K562 (cell line): ENCODE results near the gene GALE. TPM values are rescaled to one million over a fixed set of nuclear protein-coding genes. Genes with fewer than 3 reads are reported as not detected.

Experiments
- BRCA1 ChIP-seq, 2 experiments: fragments of 450-650 bp in 1 of 2; sonication (generic) in 1 of 2; formaldehyde crosslinking in 1 of 2; IDR thresholded peaks; 2 replicates each; pipeline versions ENCODE4 v1.5.0 to v1.6.1; 2017 to 2020; ENCODE audit warnings: mild to moderate bottlenecking in 1 of 2, missing genetic modification reagents in 1 of 2
- C11orf30 ChIP-seq: fragments of 450-650 bp; IDR thresholded peaks from 2 replicates; pipeline ENCODE4 v1.6.1; 2016; ENCODE audit warnings: low read depth, mild to moderate bottlenecking
- CBX1 ChIP-seq: sonication (generic); IDR thresholded peaks from 2 replicates; pipeline ENCODE4 v1.6.1; 2016; ENCODE audit warnings: antibody characterized with exemption, low read depth, mild to moderate bottlenecking
- DIDO1 ChIP-seq: fragments of 450-650 bp; IDR thresholded peaks from 2 replicates; pipeline ENCODE4 v1.6.1; 2016; ENCODE audit warnings: low read depth, missing biosample characterization, missing genetic modification characterization
- ELF1 ChIP-seq: fragments of 200-800 bp; sonication (Bioruptor generic); IDR thresholded peaks from 2 replicates; pipeline ENCODE4 v1.6.1; 2016; ENCODE audit warnings: missing genetic modification characterization, missing compliant biosample characterization
- FOXP1 ChIP-seq: sonication (generic); formaldehyde crosslinking; IDR thresholded peaks from 2 replicates; pipeline ENCODE4 v1.8.0; 2022; ENCODE audit warnings: mild to moderate bottlenecking, missing genetic modification reagents
- HOXB6 ChIP-seq: fragments of 250-450 bp; sonication (Bioruptor Pico); IDR thresholded peaks from 2 replicates; pipeline ENCODE4 v1.5.1; 2022; ENCODE audit warnings: mild to moderate bottlenecking, borderline replicate concordance
- KHSRP ChIP-seq: fragments of 450-650 bp; IDR thresholded peaks from 2 replicates; pipeline ENCODE4 v1.6.1; 2017
- LEF1 ChIP-seq: fragments of 450-650 bp; IDR thresholded peaks from 2 replicates; pipeline ENCODE4 v1.6.1; 2016; ENCODE audit warnings: mild to moderate bottlenecking
- POLR2G ChIP-seq: fragments of 200-400 bp; formaldehyde crosslinking; IDR thresholded peaks from 2 replicates; pipeline ENCODE4 v1.6.1; 2017; ENCODE audit warnings: low read depth, mild to moderate bottlenecking, antibody characterized with exemption, low read length, moderate library complexity
- RAD21 ChIP-seq, 2 experiments: fragments of 250-450 bp in 1 of 2; fragments of 450-650 bp in 1 of 2; sonication (Bioruptor Pico) in 1 of 2; formaldehyde crosslinking in 1 of 2; IDR thresholded peaks in 1 of 2; conservative IDR thresholded peaks in 1 of 2; 2 replicates each; pipeline versions ENCODE4 v1.4.0 to v1.8.0; 2020 to 2022; ENCODE audit warnings: mild to moderate bottlenecking in 2 of 2, moderate library complexity in 1 of 2
- RBBP5 ChIP-seq: fragments of 200-600 bp; sonication (generic); IDR thresholded peaks from 2 replicates; pipeline ENCODE4 v1.6.1; 2012; ENCODE audit warnings: borderline replicate concordance, mild to moderate bottlenecking, low read length, control low read depth, inconsistent platforms; ENCODE audit not compliant: insufficient read depth, poor library complexity, severe bottlenecking
- SMAD3 ChIP-seq: fragments of 450-650 bp; formaldehyde crosslinking; conservative IDR thresholded peaks from 2 replicates; pipeline ENCODE4 v1.4.0; 2020; ENCODE audit warnings: mild to moderate bottlenecking
- TCF7L2 ChIP-seq: fragments of 150-350 bp; IDR thresholded peaks from 2 replicates; pipeline ENCODE4 v1.6.1; 2016; ENCODE audit warnings: low read depth, mild to moderate bottlenecking, low read length, moderate library complexity
- THRAP3 ChIP-seq: fragments of 450-650 bp; IDR thresholded peaks from 2 replicates; pipeline ENCODE4 v1.6.1; 2016; ENCODE audit warnings: mild to moderate bottlenecking, inconsistent platforms, borderline replicate concordance
- ZBTB1 ChIP-seq: sonication (generic); formaldehyde crosslinking; IDR thresholded peaks from 2 replicates; pipeline ENCODE4 v1.8.1; 2023; ENCODE audit warnings: missing genetic modification reagents, low read depth, mild to moderate bottlenecking, borderline replicate concordance
- ZKSCAN8 ChIP-seq: fragments of 200-800 bp; sonication (Bioruptor generic); IDR thresholded peaks from 2 replicates; pipeline ENCODE4 v1.6.1; 2016; ENCODE audit warnings: missing genetic modification characterization, missing compliant biosample characterization
- ZNF143 ChIP-seq: sonication (generic); formaldehyde crosslinking; IDR thresholded peaks from 2 replicates; pipeline ENCODE4 v1.9.0; 2022; ENCODE audit warnings: mild to moderate bottlenecking, missing genetic modification reagents
- polyA plus RNA-seq, 8 experiments: library from polyadenylated mRNA; depleted of rRNA in 4 of 8; stranded (reverse) in 5 of 8; unstranded in 3 of 8; fragments of >200 nt; fragmentation: Nextera tagmentation in 2 of 8; fragmentation: Illumina TruSeq in 1 of 8; extraction: Ambion mirVana in 2 of 8; extraction: Trizol in 1 of 8; gene quantifications; 2 replicates each; pipeline versions ENCODE4 v1.2.1 to v1.2.3, GENCODE V29; 2011 to 2014; ENCODE audit warnings: inconsistent platforms in 1 of 8, missing spikeins in 1 of 8
- total RNA-seq, 7 experiments: library from RNA; depleted of rRNA in 6 of 7; stranded (reverse); fragments of >200 nt in 6 of 7; fragmentation: Illumina TruSeq in 2 of 7; extraction: Trizol in 2 of 7; gene quantifications; 2 replicates each; pipeline versions ENCODE4 v1.2.1 to v1.2.3, GENCODE V29; 2011 to 2021; ENCODE audit warnings: low replicate concordance in 1 of 7
- TF ChIP-seq, protein P1 (sequence below): sonication (generic); formaldehyde crosslinking; IDR thresholded peaks from 2 replicates; pipeline ENCODE4 v1.8.1; 2023; ENCODE audit warnings: missing genetic modification reagents, mild to moderate bottlenecking, borderline replicate concordance
- TF ChIP-seq, protein P2 (sequence below): fragments of 450-650 bp; IDR thresholded peaks from 2 replicates; pipeline ENCODE4 v1.6.1; 2016
- TF ChIP-seq, protein P3 (sequence below): sonication (generic); formaldehyde crosslinking; IDR thresholded peaks from 2 replicates; pipeline ENCODE4 v1.5.0; 2020; ENCODE audit warnings: missing genetic modification reagents

Gene GALE
- total and polyA plus RNA-seq, 9 of the 15 experiments (the other 6 are each of a cell fraction or from before 2014, with no cell fraction given), result 8.4 to 139 (median 88.3) TPM

DNA sequence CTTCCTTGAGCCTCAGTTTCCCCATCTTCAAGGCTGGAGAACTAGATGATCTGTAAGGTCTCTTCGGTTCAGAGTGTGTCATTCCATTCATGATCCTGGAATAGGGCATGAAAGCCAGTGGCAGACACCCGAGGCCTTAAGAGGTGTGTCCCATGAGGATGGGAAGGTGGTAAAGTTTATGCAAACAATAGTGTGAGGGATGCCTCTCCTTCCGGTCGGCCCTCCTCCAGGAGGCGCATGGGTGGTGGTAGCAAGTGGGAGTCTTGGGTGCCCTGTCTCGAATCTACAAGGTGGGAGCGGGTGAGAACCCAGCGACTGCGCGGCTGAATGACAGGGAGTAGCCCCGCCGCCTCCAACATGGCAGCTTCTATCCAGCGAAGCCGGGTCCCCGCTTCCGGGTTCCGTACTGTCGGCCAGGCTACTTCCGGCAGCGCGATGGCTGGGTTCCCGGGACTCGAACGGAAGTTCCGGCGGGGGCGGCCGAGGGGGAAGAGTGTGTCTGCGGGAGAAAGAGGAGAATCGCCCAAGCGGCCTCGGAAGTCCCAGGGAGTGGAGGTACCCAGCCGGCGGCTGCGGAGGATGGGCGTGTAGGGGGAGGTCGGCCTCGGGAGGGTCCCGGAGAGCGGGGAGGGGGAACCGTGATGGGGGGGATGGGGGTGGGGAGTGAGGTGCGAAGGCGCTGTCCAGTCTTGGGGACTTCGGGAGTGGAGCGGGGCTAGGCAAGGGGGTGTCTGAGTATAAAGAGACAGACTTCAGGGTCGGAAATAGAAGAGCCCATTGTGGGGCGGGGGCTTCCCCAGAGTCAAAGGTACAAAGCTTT, 9.6 kb downstream of the GALE start, which contains the start of gene LYPLA2 (continued):
- TF ChIP-seq, protein P1, sequence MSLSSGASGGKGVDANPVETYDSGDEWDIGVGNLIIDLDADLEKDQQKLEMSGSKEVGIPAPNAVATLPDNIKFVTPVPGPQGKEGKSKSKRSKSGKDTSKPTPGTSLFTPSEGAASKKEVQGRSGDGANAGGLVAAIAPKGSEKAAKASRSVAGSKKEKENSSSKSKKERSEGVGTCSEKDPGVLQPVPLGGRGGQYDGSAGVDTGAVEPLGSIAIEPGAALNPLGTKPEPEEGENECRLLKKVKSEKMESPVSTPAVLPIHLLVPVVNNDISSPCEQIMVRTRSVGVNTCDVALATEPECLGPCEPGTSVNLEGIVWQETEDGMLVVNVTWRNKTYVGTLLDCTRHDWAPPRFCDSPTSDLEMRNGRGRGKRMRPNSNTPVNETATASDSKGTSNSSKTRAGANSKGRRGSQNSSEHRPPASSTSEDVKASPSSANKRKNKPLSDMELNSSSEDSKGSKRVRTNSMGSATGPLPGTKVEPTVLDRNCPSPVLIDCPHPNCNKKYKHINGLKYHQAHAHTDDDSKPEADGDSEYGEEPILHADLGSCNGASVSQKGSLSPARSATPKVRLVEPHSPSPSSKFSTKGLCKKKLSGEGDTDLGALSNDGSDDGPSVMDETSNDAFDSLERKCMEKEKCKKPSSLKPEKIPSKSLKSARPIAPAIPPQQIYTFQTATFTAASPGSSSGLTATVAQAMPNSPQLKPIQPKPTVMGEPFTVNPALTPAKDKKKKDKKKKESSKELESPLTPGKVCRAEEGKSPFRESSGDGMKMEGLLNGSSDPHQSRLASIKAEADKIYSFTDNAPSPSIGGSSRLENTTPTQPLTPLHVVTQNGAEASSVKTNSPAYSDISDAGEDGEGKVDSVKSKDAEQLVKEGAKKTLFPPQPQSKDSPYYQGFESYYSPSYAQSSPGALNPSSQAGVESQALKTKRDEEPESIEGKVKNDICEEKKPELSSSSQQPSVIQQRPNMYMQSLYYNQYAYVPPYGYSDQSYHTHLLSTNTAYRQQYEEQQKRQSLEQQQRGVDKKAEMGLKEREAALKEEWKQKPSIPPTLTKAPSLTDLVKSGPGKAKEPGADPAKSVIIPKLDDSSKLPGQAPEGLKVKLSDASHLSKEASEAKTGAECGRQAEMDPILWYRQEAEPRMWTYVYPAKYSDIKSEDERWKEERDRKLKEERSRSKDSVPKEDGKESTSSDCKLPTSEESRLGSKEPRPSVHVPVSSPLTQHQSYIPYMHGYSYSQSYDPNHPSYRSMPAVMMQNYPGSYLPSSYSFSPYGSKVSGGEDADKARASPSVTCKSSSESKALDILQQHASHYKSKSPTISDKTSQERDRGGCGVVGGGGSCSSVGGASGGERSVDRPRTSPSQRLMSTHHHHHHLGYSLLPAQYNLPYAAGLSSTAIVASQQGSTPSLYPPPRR (CRISPR knock-in tag), result no peak
- TF ChIP-seq ELF1 (tag), result peak; percentile 99
- 0 out of 2 replicates have a peak, but pooled peaks have one; percentile 19 for TF ChIP-seq SMAD3
- TF ChIP-seq BRCA1 (IDR thresholded peaks at IDR 0.05), result no peak
- TF ChIP-seq BRCA1 (CRISPR knock-in tag; IDR thresholded peaks at IDR 0.05), result 0 out of 2 replicates have a peak, but pooled peaks have one; percentile 80
- TF ChIP-seq, protein P2, sequence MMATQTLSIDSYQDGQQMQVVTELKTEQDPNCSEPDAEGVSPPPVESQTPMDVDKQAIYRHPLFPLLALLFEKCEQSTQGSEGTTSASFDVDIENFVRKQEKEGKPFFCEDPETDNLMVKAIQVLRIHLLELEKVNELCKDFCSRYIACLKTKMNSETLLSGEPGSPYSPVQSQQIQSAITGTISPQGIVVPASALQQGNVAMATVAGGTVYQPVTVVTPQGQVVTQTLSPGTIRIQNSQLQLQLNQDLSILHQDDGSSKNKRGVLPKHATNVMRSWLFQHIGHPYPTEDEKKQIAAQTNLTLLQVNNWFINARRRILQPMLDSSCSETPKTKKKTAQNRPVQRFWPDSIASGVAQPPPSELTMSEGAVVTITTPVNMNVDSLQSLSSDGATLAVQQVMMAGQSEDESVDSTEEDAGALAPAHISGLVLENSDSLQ, result peak; percentile 94
- TF ChIP-seq RBBP5, result peak; percentile 75
- TF ChIP-seq HOXB6 (CRISPR knock-in tag), result no peak
- TF ChIP-seq, protein P3, sequence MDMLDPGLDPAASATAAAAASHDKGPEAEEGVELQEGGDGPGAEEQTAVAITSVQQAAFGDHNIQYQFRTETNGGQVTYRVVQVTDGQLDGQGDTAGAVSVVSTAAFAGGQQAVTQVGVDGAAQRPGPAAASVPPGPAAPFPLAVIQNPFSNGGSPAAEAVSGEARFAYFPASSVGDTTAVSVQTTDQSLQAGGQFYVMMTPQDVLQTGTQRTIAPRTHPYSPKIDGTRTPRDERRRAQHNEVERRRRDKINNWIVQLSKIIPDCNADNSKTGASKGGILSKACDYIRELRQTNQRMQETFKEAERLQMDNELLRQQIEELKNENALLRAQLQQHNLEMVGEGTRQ (CRISPR knock-in tag), result no peak
- TF ChIP-seq THRAP3, result no peak; the same call in 1 of the 2 replicates
- no peak for TF ChIP-seq RAD21 (CRISPR knock-in tag; conservative IDR thresholded peaks at IDR 0.05 in 1 of 2, IDR thresholded peaks at IDR 0.05 in 1 of 2)
- no peak for TF ChIP-seq ZBTB1
- TF ChIP-seq KHSRP, result no peak
- peak; percentile 67 for TF ChIP-seq C11orf30
- TF ChIP-seq ZNF143, result 0 out of 2 replicates have a peak, but pooled peaks have one; percentile 41
- TF ChIP-seq TCF7L2, result peak; percentile 89
- TF ChIP-seq POLR2G, result peak; percentile 93
- TF ChIP-seq FOXP1 (CRISPR knock-in tag), result no peak
- TF ChIP-seq LEF1, result no peak
- no peak for TF ChIP-seq ZKSCAN8
- TF ChIP-seq CBX1, result no peak; the same call in 1 of the 2 replicates
- peak; percentile 79; the same call in 1 of the 2 replicates for TF ChIP-seq DIDO1 (tag)
